Chondrocyte (in vitro differentiated cells): Measurements from ENCODE around the gene CARD16. TPM values are rescaled to one million over a fixed set of nuclear protein-coding genes. Genes with fewer than 3 reads are reported as not detected.

Experiments used
- DNase-seq: peaks from one replicate; pipeline ENCODE4 v3.0.0; 2021; ENCODE audit warnings: mixed read lengths, low spot score
- H3K27ac Mint-ChIP-seq: one replicate; pipeline ENCODE4 v1.8.0; 2021; ENCODE audit warnings: mild to moderate bottlenecking, moderate library complexity, mixed read lengths; ENCODE audit not compliant: unreplicated experiment
- H3K27me3 Mint-ChIP-seq: 2 replicates; pipeline ENCODE4 v1.8.0; 2021; ENCODE audit warnings: low read depth, mixed read lengths
- H3K36me3 Mint-ChIP-seq: 2 replicates; pipeline ENCODE4 v1.8.0; 2021; ENCODE audit warnings: low read depth, mixed read lengths
- H3K4me1 Mint-ChIP-seq: 2 replicates; pipeline ENCODE4 v1.8.0; 2021; ENCODE audit warnings: low read depth, mild to moderate bottlenecking, mixed read lengths
- H3K4me3 Mint-ChIP-seq: one replicate; pipeline ENCODE4 v1.8.0; 2021; ENCODE audit warnings: mild to moderate bottlenecking, moderate library complexity, mixed read lengths; ENCODE audit not compliant: unreplicated experiment
- H3K9me3 Mint-ChIP-seq: 2 replicates; pipeline ENCODE4 v1.8.0; 2021; ENCODE audit warnings: low read depth, mixed read lengths
- total RNA-seq: library from RNA; stranded (reverse); gene quantifications from 3 replicates; pipeline ENCODE4 v1.2.1, GENCODE V29; 2021
- TF ChIP-seq, protein P1 (sequence below): fragments of 200-600 bp; sonication (generic); IDR thresholded peaks from 2 replicates; pipeline ENCODE4 v1.5.0; 2021; ENCODE audit warnings: antibody characterized with exemption, mild to moderate bottlenecking, moderate library complexity

The CARD16 gene
- total RNA-seq, 1 donor from 2014 or later: not detected

DNA sequence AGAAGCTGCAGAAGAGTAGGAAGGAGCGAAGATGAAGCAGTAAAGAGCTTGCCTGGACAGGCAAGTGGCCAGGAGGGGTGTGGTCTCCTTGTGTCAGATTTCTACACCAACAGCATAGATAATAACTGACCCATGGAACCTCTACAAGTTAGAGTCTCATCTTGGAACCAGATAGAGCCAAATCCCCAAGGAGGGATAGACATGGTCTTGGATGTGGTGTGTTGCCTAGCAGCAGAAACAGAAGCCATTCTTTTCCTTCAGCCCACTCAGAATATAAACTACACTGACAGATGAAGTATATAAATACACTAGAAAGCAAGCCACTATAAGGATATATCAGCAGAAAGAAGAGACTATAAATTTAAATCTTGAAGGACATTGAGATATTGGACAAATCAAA lies 4.3 kb upstream of the CARD16 start:
- no peak overlapping the region for H3K27ac Mint-ChIP-seq
- no peak overlapping the region for H3K4me3 Mint-ChIP-seq
- TF ChIP-seq, protein P1, sequence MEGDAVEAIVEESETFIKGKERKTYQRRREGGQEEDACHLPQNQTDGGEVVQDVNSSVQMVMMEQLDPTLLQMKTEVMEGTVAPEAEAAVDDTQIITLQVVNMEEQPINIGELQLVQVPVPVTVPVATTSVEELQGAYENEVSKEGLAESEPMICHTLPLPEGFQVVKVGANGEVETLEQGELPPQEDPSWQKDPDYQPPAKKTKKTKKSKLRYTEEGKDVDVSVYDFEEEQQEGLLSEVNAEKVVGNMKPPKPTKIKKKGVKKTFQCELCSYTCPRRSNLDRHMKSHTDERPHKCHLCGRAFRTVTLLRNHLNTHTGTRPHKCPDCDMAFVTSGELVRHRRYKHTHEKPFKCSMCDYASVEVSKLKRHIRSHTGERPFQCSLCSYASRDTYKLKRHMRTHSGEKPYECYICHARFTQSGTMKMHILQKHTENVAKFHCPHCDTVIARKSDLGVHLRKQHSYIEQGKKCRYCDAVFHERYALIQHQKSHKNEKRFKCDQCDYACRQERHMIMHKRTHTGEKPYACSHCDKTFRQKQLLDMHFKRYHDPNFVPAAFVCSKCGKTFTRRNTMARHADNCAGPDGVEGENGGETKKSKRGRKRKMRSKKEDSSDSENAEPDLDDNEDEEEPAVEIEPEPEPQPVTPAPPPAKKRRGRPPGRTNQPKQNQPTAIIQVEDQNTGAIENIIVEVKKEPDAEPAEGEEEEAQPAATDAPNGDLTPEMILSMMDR: no peak
- no peaks in the 10 kb centered on the region for H3K36me3 Mint-ChIP-seq
- H3K27me3 Mint-ChIP-seq: no peaks in the 10 kb centered on the region
- H3K4me1 Mint-ChIP-seq: peaks cover 24% of the 10 kb centered on the region
- no peak for DNase-seq
- H3K9me3 Mint-ChIP-seq: peaks cover 5% of the 10 kb centered on the region

DNA sequence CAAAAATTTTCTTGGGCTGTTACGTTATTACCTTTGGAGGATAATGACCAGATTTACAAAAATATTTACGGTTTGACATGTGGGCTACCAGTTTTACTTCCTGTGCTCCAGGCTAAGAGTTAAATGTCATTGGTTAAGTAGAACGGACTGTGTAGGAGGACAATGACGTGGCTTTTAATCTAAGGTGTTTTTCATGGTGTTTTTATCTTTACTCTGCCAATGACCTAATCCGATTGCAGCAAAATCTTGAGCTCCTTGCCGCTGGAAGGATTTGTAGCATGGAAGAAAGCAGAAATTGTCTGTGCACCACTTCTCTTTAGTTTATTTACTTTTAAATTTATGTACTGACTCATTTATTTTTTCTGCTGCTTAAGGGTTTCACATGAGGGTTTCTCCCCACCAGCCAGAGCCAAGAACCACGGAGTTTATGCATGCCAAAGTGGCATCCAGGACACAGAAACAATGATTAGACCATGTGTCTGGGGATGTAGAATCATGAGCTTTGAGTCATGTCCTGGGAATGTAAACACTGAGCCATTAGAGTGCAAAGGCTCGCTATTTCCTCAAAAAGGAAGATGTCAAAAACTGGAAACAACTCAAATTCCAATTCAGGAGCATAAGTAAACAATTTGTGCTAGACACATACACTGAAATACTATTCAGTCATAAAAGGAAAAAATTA lies 1.9 kb upstream of the CARD16 start:
- peaks cover 3% of the 10 kb centered on the region for H3K9me3 Mint-ChIP-seq

DNA sequence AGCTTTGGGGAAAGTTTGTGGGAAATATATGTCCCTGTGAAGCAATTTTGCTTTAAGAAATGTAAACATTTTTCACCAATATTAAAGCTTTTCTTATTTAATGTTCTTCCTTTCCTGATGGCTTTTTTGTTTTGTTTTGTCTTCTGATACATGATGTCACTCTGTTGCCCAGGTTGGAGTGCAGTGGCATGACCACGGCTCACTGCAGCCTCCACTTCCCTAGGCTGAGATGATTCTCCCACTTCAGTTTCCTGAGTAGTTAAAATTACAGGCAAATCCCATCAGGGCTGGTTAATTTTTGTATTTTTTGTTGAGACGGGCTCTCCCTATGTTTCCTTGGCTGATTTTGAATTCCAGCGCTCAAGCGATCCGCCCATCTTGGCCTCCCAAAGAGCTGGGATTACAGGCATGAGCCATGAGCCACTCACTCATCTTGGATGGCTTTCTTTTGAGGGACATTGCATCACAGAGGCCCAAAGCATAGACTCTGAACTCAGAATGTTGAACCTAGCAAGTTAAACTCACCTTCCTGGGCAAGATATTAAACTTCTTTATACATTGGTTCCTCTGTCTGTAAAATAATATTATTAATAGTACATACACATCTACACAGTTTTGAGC lies 651 bp upstream of the CARD16 start:
- DNase-seq: no peak
- H3K9me3 Mint-ChIP-seq: no peaks in the 10 kb centered on the region
- H3K36me3 Mint-ChIP-seq: no peaks in the 10 kb centered on the region
- H3K27ac Mint-ChIP-seq: no peak overlapping the region
- no peak overlapping the region for H3K4me3 Mint-ChIP-seq
- TF ChIP-seq, protein P1: no peak
- H3K27me3 Mint-ChIP-seq: no peaks in the 10 kb centered on the region
- peaks cover 27% of the 10 kb centered on the region for H3K4me1 Mint-ChIP-seq

More for the DNA sequence above, 1.9 kb upstream of the CARD16 start:
- H3K36me3 Mint-ChIP-seq: no peaks in the 10 kb centered on the region
- H3K4me1 Mint-ChIP-seq: peaks cover 27% of the 10 kb centered on the region
- no peak for DNase-seq
- no peak overlapping the region for H3K4me3 Mint-ChIP-seq
- H3K27me3 Mint-ChIP-seq: no peaks in the 10 kb centered on the region
- H3K27ac Mint-ChIP-seq: peak overlapping the region; percentile 75
- TF ChIP-seq, protein P1: no peak

DNA sequence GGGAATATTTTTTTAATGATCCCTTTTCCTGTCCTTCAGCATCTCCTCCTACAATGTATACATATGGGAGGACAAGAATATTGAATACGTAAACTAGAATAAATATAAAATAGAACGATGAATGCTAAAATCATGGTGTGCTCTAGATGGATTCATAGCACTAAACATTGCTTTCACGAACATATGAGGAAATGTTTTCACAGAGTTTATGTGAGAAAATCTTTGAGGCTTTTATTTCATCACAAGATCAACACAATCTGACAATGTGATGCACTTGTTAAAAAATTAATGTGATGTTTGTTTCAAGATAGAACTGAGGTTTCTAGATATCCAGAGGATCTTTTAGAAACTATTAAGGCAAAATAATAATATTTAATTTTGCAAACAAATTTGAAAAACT lies 3.0 kb downstream of the CARD16 start:
- no peaks in the 10 kb centered on the region for H3K36me3 Mint-ChIP-seq

DNA sequence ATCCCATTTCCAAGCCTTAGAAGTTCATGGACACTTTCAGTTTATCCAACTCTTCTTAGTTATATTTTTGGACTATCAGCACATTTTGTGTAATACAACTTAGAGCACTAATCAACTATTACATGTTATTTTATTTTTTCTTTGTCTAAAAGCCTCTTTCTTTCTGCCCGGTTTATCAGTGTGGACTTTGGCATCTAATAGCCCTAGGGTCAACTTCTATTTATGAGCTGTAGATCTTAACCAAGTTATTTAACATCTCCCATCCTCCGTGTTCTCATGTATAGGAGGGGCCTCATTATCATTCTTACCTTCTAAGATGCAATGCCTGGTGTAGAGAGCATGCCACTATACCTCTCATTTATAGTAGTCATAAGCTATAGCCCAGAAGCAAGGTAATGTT lies 4.4 kb downstream of the CARD16 start:
- no peaks in the 10 kb centered on the region for H3K27me3 Mint-ChIP-seq
- no peak overlapping the region for H3K27ac Mint-ChIP-seq
- H3K4me3 Mint-ChIP-seq: no peak overlapping the region
- DNase-seq: no peak
- peaks cover 10% of the 10 kb centered on the region for H3K4me1 Mint-ChIP-seq
- H3K36me3 Mint-ChIP-seq: no peaks in the 10 kb centered on the region
- H3K9me3 Mint-ChIP-seq: no peaks in the 10 kb centered on the region
- TF ChIP-seq, protein P1: no peak

More for the DNA sequence above, 3.0 kb downstream of the CARD16 start:
- Mint-ChIP-seq H3K27ac (no peak overlapping the region), H3K27me3 (no peaks in the 10 kb centered on the region), H3K4me3 (no peak overlapping the region), H3K9me3 (no peaks in the 10 kb centered on the region), H3K4me1 (peaks cover 22% of the 10 kb centered on the region)
- TF ChIP-seq, protein P1: no peak
- DNase-seq: no peak
